Gastroesophageal sphincter (tissue), 4 donors: ENCODE data around the gene SMPD3. TPM values are rescaled to one million over a fixed set of nuclear protein-coding genes. Genes with fewer than 3 reads are reported as not detected.

ENCODE experiments used
- ATAC-seq: fragments of 150-250 bp; one replicate; pipeline ENCODE4 v1.9.1; 2016; ENCODE audit warnings: mild to moderate bottlenecking, moderate library complexity
- H3K27ac ChIP-seq, 4 donors: fragments of 200-600 bp; sonication (generic) in 3 of 4; 1 replicate in 3 of 4; 2 replicates in 1 of 4; pipeline ENCODE4 v1.5.1; 2016 to 2019
- H3K27me3 ChIP-seq: fragments of 200-600 bp; sonication (generic); one replicate; pipeline ENCODE4 v1.5.1; 2019
- H3K36me3 ChIP-seq, 2 donors: fragments of 200-600 bp; sonication (generic); one replicate each; pipeline ENCODE4 v1.5.1; 2019; ENCODE audit warnings: control low read depth in 1 of 2
- H3K4me1 ChIP-seq, 3 donors: fragments of 200-600 bp; sonication (generic); 1 replicate in 2 of 3; 2 replicates in 1 of 3; pipeline ENCODE4 v1.5.1; 2016 to 2019; ENCODE audit warnings: control low read depth in 2 of 3
- H3K4me3 ChIP-seq, 2 donors: fragments of 200-600 bp; sonication (generic); one replicate each; pipeline ENCODE4 v1.5.1; 2019; ENCODE audit warnings: mild to moderate bottlenecking in 1 of 2, moderate library complexity in 1 of 2
- H3K9me3 ChIP-seq, 3 donors: fragments of 200-600 bp; sonication (generic); one replicate each; pipeline ENCODE4 v1.5.1; 2017 to 2019; ENCODE audit warnings: control low read depth in 2 of 3
- CTCF ChIP-seq, 4 experiments: fragments of 200-600 bp in 2 of 4; fragments of 450-650 bp in 2 of 4; sonication (generic) in 1 of 4; IDR thresholded peaks; one replicate each; pipeline ENCODE4 v1.5.1; 2017 to 2019; ENCODE audit warnings: antibody characterized with exemption in 4 of 4, mild to moderate bottlenecking in 2 of 4, moderate library complexity in 2 of 4
- EP300 ChIP-seq: sonication (generic); formaldehyde crosslinking; IDR thresholded peaks from one replicate; pipeline ENCODE4 v1.6.1; 2017; ENCODE audit warnings: antibody characterized with exemption, mild to moderate bottlenecking
- POLR2A ChIP-seq, 2 donors: fragments of 450-650 bp; IDR thresholded peaks; one replicate each; pipeline ENCODE4 v1.6.1; 2017; ENCODE audit warnings: antibody characterized with exemption in 2 of 2, mild to moderate bottlenecking in 2 of 2, moderate library complexity in 1 of 2
- POLR2AphosphoS5 ChIP-seq: sonication (generic); formaldehyde crosslinking; IDR thresholded peaks from one replicate; pipeline ENCODE4 v1.6.1; 2017; ENCODE audit warnings: antibody characterized with exemption
- WGBS, 2 donors: methylation state at CpG; one replicate each; pipeline ENCODE4 v1.1.5; 2018; ENCODE audit warnings: low coverage in 1 of 2; 5-methylcytosine and 5-hydroxymethylcytosine counted together
- total RNA-seq, 4 donors: library from RNA; depleted of rRNA; stranded (reverse); fragments of >200 nt; gene quantifications; one replicate each; pipeline ENCODE4 v1.1.0, GENCODE V29; 2016

The SMPD3 gene
- total RNA-seq, 4 donors from 2014 or later = 0.08 to 0.94 (median 0.77) TPM; not detected in 1

GRCh38 chr16:68380676-68381362 lies 67.5 kb downstream of the SMPD3 start:
- H3K9me3 ChIP-seq = no peaks in the 10 kb centered on the region
- no peak overlapping the region for H3K4me3 ChIP-seq
- no peak for ATAC-seq
- no peaks in the 10 kb centered on the region for H3K4me1 ChIP-seq
- H3K27me3 ChIP-seq = peaks cover 5% of the 10 kb centered on the region
- H3K36me3 ChIP-seq = no peaks in the 10 kb centered on the region
- 83 to 87% methylated on average over 7 to 9 of the region's 10 CpGs for WGBS, 2 donors
- TF ChIP-seq POLR2A (IDR thresholded peaks at IDR 0.05) (no peak), POLR2AphosphoS5 (no peak), CTCF (IDR thresholded peaks at IDR 0.05) (no peak), EP300 (no peak)
- H3K27ac ChIP-seq = no peak overlapping the region

GRCh38 chr16:68380348-68380670 lies 68.0 kb downstream of the SMPD3 start:
- no peaks in the 10 kb centered on the region for H3K4me1 ChIP-seq
- no peak overlapping the region for H3K27ac ChIP-seq
- no peak for ATAC-seq
- H3K9me3 ChIP-seq = no peaks in the 10 kb centered on the region
- 90% methylated on average over 2 of the region's 5 CpGs; no CpG with 5 or more reads in 1 of the 2 donors for WGBS, 2 donors
- no peak overlapping the region for H3K4me3 ChIP-seq
- peaks cover 3% of the 10 kb centered on the region for H3K27me3 ChIP-seq
- TF ChIP-seq POLR2AphosphoS5 (no peak), EP300 (no peak), CTCF (IDR thresholded peaks at IDR 0.05) (no peak), POLR2A (IDR thresholded peaks at IDR 0.05) (no peak)
- H3K36me3 ChIP-seq = no peaks in the 10 kb centered on the region

- no peaks in the 10 kb centered on the region for H3K9me3 ChIP-seq
- H3K27ac ChIP-seq = no peak overlapping the region
- ATAC-seq = no peak
- 55 to 78% methylated on average over 4 to 6 of the region's 18 CpGs for WGBS, 2 donors
- no peak overlapping the region for H3K4me3 ChIP-seq
- no peaks in the 10 kb centered on the region for H3K27me3 ChIP-seq
- H3K4me1 ChIP-seq = no peaks in the 10 kb centered on the region
- H3K36me3 ChIP-seq = no peaks in the 10 kb centered on the region
- TF ChIP-seq POLR2AphosphoS5 (no peak), EP300 (no peak), POLR2A (IDR thresholded peaks at IDR 0.05) (no peak), CTCF (IDR thresholded peaks at IDR 0.05) (no peak)
Measured at GRCh38 chr16:68379472-68380347, 68.6 kb downstream of the SMPD3 start.

- H3K27ac ChIP-seq = no peak overlapping the region
- TF ChIP-seq POLR2A (IDR thresholded peaks at IDR 0.05) = no peak
- TF ChIP-seq EP300 = no peak
- no peak for TF ChIP-seq POLR2AphosphoS5
- no peak for TF ChIP-seq CTCF (IDR thresholded peaks at IDR 0.05)
- H3K4me1 ChIP-seq = no peaks in the 10 kb centered on the region
- H3K4me3 ChIP-seq = no peak overlapping the region
- no peaks in the 10 kb centered on the region for H3K9me3 ChIP-seq
- no peaks in the 10 kb centered on the region for H3K36me3 ChIP-seq
- 75 to 94% methylated on average over 7 to 8 of the region's 13 CpGs for WGBS, 2 donors
- ATAC-seq = no peak
- H3K27me3 ChIP-seq = no peaks in the 10 kb centered on the region
Measured at GRCh38 chr16:68378436-68379415, 69.6 kb downstream of the SMPD3 start.
